HG03460 (cell line): ENCODE measurements around the gene CASP3.

Source experiments
- ATAC-seq: cut with Tn5 transposase; IDR thresholded peaks from one replicate; pipeline ENCODE4 v1.9.1; 2021; ENCODE audit not compliant: unreplicated experiment

Gene CASP3

DNA sequence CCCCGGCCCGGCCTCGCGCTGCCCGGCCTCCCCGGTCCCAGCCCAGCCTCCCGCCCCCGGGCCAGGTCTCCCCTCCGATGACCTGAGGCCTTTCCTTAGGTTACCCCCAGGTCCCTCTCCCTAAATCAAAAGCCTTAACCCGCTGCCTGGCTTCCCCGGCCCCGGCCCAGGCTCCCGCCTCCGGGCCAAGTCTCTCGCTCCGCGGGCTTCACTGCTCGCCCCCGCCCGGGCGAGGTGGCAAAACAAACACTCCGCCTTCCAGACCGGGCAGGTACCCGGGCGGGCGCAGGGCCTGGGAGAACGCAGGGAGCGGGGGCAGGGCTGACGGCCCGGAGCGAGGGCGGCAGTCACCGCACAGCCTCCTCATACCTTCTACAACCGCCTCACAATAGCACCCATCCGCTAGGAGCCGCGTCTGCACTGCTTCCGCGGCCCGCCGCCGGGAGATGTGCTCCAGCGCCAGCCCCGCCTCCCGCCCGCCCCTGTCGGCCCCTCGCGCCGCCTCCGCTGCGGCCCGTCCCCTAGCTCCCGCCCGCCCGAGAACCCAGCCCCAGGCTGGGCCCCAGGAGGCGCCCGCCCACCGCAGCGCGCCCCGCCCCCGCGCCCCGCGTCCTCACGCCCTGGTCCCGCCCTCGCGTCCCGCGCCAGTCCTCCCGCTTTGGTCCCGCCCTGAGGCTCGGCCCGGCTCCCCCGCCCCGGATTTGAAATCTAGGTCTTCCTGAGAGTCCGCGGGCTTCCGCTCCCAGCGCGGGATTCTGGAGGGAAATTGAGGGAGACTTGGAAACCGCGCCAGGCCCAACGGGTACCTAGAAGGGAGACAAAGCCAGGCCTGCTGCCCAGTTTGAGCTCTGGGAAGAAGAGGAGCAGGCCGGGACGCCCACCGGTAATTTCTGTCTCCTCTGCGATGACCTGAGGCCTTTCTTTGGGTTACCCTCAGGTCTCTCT is at the start of gene CASP3, which contains the start of gene PRIMPOL:
Gene CASP3 (minus strand): TSS at position 422 of the 945 bp plus-strand sequence. CDS start 10,994 bp downstream, outside the sequence.
Gene PRIMPOL (plus strand): TSS at position 713 of the 945 bp plus-strand sequence. CDS start 7,403 bp downstream, outside the sequence.
- ATAC-seq = peak; percentile 77

DNA sequence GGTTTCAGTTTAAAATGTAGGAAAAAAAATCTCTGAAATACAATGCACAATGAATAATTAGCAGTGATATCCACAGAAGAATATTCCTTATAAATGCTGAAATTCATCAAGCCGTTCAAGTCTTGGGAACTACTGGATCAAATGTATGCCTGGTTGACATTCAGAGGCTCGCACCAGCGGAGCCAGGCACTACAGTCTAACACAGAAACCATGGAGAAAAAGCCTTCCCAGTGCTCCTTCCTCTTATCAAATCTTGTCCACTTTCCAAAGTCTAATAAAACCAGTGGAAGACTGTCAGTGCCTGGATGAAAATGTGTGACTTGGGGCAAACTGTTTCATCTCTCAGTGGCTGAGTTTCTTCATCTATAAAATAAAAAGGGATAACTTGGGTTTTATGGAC is 48.7 kb upstream of the CASP3 start:
- no peak for ATAC-seq

DNA sequence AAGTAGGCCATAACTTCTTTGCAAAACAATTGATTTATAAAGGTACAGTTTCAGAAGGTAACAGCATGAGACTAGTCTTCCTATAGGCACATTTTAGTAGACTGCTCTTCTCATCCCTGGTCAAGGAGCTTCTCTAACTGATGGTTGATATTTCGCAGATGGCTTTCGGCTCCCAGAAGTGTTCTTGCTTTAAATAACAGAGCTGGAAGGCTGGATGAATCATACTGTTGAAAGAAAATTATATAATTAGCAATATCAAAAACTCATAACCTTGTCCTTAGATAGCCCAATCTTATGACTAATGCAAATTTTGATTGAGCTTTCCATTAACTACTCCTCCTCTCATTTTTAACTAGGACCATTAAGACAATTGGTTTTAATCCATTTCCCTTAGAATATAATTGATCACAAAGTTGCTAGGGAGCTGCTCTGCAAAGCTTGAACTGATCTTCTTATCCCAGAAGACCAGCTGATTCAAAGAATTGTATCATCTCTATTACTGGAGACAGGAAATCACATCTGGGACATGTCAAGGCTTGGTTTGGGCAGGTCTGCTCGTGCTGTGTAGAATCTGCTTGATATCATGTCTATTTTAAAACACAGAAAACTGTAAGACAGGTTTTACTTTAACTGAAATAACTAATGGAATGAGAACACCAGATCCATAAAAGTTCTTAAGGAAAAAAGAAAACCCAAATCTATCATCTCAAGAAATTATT is 46.1 kb upstream of the CASP3 start:
- no peak for ATAC-seq

DNA sequence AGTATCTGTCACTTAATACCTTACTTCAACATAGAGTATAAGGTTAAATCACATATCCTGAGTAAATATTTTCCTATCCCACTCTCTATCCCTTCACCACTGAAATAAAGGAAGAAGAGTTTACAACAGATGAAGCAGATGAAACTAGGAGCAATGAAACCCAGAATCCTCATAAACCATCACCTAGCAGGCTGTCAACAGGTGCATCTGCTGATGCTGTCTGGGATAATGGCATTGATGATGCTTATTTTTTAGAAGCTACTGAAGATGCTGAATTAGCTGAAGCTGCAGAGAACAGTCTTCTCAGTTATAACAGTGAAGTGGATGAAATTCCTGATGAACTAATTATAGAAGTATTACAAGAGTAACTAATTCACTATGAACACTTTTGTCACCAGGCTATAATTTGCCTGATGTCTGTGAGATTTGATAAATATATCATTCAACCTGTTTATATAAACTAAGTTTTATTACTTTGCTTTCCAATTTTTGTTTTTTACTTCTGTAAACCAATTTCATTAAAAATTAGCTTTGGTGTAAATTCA is 45.2 kb upstream of the CASP3 start:
- no peak for ATAC-seq

DNA sequence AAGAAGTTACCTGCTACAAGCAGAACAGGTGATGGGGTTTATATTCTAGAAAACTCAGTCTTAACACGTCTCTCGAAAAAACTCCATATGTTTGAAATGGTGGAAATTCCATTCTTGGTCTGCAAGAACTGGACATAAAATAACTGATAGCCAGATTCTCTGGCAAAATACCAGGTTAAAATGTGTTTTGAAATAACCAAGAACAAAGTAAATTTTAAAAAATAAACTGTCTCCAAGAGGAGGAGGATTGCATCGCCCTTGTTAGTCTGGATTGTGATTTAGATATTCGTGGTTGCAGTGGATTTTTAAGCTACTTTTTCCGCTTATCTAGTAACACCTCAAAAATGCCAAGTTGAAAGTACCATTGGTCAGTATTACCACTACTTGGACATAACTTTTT is 43.8 kb upstream of the CASP3 start:
- no peak for ATAC-seq

DNA sequence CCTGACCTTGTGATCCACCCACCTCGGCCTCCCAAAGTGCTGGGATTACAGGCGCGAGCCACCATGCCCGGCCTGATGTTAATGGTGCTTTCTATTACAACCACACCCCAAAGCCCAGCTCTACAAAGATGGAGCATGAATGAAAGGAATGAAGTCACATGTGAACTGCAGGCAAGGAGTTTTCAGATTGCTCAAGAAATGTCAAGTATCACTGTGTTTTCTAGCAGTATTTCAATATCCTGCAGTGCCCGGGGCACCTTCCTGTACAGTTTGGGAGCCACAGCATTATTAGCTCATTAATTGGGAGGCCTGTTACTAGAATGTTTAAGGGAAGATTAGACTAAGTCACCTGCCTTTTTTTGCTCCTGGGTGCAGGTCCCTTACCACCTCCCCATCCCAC is 40.4 kb upstream of the CASP3 start:
- no peak for ATAC-seq

DNA sequence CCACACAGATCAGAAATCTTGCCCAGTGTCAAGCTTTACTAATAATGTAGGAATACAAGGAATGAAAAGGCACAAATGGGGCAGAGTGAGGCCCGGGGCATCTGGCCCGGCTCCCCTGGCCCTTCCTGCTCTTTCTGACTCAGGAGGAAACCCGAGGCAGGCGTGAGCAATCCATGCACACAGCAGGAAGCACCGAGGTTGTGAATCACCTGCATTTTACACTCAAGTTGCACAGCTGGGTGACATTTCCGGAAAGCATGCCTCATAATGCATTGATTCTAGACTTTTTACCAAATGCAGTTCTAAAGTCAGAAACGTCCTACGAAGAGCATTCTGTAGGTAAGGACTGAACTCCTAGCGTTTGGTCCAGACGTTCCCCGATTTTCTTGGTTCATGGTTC is 39.2 kb upstream of the CASP3 start:
- no peak for ATAC-seq

DNA sequence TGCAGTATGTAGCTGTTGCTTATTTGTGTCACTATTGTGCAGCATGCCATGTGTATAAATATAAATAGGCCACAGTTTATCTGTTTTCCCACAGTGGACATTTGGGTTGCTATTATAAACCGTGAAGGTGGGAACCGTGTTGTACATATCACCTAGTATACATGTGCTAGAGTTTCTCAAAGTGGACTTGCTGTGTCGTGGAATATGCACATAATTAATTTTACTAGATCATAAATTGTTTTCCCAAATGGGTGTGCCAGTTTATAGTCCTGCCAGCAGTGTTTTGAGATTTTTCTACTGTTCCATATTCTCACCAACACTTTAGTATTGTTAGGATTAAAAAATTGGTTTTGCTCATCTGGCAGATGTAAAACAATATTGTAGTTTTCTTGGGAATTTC is 38.8 kb upstream of the CASP3 start:
- no peak for ATAC-seq

DNA sequence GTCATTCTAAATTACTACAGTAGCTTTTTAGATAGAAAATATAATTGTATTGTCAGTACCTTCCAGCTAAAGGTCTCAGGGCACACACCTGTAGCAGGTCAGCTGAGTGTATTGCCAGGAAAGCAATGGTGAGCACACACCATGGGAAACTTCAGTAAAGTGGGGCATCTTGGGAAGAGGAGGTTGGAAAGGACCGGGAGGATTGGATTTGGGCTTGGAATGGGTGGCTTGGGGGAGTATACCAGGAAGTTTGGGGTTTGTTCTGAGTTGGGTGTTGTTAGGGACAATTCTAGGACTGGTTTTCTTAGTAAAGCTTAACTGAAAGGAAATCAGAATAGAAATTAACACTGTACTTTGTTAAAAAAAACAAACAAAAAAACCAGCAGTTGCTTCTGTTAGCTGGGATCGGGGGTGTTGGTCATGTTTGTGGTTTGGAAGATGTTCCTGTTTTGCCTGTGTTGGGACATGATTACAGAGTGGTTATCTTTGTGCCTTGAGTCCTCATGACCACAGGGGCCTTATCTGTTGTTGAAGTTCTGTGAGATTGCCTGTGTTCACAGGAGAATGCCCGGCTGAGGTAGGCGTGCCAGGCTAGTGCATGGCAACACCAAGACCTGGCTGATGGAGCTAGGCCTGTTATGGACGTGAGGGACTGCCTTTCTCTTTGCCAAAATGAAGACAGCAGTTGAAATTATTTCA is 35.4 kb upstream of the CASP3 start:
- no peak for ATAC-seq

DNA sequence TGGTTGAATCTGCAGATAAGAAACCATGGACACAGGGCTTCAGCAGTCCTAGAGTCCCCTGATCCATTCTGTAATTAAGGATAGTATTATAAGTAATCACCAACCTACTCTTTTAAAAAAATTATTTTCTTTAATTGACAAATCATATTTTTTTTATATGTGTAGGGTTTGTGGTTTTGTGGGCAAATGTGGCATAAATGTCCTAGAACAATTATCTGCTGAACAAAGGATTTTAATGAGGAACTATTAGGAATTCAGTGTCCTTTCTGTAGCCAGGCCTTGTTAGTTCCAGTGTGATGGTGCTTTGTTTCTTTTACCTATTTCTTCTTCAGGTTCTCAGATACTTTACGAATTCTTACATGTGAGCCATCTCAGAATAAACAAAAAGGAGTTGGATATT is 32.7 kb upstream of the CASP3 start:
- no peak for ATAC-seq

DNA sequence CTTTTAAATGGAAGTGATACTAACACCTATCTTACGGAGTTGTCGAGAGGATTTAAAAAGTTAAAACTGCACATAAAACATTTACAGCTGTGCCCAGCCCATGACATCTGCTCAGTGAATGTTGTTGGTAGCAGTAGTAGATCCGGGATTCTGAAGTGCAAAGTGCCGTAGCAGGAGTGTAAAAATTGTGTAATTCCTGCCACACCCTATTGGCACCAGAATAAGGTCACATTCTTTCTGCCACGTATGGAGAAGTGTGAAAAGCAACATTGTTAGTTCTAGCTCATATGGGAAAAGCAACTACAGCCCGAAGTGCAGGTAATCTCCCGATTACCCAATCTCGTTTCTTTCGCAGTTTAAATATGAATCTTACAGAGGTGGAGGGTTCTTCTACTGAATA is 31.5 kb upstream of the CASP3 start:
- no peak for ATAC-seq

DNA sequence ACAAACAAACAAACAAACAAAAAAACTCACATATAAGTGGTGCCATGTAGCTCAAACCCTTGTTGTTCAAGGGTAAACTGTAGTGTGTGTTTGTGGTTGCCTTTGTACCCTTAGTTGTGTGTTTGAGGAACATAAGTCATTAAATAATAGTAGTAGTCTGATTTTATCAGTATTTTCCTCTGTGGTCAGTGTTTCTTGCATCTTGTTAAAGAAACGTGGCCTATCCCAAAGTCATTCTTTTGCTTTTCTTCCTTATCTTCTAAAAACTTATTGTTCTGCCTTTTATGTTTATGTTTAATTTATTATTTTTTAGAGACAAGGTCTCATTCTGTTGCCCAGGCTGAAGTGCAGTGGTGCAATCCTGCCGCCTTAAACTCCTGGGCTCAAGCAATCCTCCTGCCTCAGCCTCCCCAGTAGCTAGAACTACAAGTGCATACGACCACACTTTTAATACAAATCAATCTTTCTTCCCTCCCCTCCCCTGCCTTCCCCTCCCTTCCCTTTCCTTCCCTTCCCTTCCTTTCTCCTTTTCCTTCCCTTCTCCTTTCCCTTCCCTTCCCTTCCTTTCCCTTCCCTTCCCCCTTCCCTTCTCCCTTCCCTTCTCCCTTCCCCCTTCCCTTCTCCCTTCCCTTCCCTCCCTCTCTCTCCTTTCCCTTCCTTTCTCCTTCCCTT is 26.7 kb upstream of the CASP3 start:
- no peak for ATAC-seq

DNA sequence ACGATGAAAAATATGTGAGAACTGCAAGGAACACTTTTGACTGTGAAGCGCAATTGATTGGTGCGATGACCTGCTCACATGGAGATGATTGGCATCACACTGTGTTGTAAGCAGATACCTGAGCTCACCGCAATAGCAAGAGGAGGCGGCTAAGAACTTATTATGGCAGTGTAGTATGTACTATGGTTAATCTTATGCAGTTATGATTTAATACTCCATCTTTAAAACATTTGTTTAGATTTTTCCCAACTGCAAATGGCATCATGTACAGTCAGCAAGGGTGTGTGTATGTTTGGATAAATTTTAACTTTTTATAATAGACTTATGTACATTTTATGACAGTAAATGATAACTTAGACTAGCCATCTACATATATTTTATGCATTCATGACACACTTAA is 25.8 kb upstream of the CASP3 start:
- ATAC-seq = no peak

DNA sequence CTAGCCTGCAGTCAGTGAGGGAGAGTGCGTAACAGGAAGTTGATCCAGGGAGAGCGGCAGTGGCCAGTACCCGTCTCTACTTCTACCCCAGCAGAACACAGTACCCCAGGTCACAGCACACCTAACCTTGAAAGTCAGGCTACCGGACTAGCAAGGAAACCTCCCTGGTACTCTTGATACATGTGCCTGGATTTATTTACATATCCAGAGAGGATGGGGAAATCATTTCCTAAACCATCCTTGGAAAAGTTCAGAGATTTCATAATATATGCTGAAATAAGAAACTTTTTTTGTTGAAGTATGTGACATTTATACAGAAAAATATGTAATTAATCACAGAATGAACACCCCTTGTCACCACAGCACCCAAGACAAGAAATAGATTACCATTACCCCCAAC is 24.8 kb upstream of the CASP3 start:
- ATAC-seq = no peak

DNA sequence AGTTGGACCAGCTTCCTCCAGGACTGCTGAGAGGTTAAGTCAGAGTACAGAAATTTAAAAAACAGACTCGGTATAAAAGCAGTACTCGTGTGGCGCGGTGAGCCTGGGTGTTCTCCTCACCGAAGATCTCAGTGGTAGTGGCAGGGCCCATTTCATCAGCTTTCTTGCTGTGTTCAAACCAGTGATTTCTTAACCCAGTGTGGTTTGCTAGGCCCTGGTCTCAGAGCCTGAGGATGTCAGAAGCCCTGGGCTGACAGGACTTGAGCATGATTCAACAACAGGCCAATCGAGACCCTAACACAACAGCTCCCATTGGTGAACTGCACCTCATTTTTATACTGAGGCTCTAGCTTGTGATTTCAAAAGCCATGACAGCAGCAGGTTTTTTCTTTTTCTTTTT is 23.5 kb upstream of the CASP3 start:
- ATAC-seq = no peak

DNA sequence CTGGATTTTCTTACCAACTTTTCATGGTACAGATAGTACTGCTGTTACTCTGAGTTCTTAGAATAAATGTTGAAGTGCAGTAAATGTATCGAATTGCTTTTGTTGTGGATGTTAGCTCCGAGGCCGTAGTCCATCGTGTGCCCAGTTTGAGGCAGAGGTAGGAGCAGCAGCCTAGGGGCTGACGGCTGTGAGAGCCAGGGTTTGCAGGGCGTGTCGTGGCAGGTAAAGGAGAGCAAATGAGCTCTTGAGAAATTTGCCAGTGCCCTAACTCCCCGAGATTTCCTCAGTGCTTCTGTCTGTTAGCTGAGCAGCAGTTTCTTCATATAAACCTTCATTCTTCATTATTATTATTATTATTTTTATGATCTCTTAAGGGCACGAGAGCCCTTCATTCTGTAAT is 21.9 kb upstream of the CASP3 start:
- ATAC-seq = no peak

DNA sequence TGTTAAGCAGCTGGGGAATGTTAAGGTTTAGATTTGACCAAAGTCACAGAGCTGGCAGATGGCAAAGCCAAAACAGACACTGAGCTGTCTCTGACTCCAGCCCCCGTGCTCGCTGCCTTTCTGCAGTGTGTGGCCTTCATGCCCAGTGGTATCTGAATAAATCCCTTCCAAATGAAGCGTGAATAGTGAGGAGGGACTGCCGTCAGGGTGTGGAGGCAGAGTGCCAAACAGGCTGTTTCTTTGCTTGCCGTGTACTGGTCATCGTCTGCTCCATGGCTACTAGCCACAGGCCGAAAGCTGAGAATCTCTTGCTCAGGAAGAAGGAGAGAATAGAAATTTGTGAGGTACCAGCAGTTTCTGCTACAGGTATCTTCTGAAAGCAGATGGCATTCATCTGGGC is 20.0 kb upstream of the CASP3 start:
- no peak for ATAC-seq

DNA sequence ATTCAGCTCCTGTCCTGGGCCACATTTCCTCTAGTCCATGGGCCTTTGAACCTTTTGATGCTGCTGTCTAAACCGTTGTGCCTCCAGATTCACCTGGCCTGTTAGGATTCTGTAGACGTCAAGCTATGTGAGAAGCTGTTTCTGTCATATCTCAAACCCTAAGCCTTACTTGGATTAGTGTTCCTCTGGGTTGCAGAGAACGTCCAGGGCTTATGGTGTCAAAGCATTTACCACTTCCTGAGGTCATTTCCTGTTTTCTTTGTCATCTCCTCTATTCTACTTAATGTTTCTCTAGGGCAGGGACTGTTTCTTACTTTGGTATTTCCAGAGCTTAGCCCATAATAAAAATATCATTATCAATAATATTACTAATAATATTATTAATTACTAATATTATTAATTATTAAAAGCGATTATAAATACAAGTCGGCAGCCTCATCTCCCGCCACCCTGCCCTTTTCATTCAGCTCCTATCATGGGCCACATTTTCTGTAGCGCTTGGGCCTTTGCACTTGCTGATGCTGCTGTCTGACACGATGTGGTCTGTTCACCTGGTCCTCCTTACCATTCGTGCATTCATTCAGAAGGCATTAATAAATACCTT is 19.4 kb upstream of the CASP3 start:
- no peak for ATAC-seq

DNA sequence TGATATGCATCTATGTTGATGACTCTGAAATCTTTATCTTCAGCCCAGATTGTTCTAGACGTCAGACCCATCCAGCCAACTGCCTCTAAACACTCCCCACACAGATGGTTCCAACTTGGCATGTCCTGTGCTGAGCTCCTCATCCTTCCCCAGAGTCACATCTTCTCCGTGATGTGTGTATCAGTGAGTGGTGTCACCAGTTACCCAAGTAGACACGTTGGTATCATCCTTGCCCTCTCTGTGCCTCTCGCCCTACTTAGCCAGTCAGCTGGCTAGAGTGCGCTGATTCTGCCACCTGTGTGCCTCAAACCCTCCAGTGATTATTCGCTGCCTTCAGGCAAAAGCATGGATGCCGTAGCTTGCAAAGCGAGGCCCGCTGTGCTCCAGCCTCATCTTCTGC is 18.8 kb upstream of the CASP3 start:
- ATAC-seq = no peak

DNA sequence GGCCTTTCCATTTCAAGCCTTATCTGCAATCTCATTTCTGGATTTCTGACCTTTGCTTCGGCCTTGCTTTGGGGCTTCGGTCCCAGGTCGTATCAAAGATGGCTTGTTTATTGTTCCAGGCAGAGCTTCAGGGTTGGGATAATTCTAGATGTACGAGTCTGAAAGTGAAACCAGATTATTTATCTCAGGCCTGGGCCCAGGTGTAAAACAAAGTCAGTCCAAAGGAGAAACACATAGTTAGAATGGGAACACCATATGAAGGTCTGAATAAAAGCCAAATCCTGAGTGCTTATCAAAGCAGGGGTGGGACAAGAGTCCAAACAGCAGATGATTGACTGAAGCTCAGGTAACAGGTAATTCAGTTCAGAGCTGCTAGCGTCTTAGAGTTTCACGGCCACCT is 17.4 kb upstream of the CASP3 start:
- no peak for ATAC-seq
